OCI-LY1 (cell line): Measurements from ENCODE around the gene FTHL17.

Experiments used
- H2AFZ ChIP-seq: fragments of 200-600 bp; sonication (generic), shearing (Covaris generic); 2 replicates; pipeline ENCODE4 v1.6.0; 2014; ENCODE audit warnings: antibody characterized with exemption, mild to moderate bottlenecking, low read length
- H3F3A ChIP-seq: fragments of 200-600 bp; sonication (generic), shearing (Covaris generic); 2 replicates; pipeline ENCODE4 v1.6.0; 2014; ENCODE audit warnings: mild to moderate bottlenecking, antibody characterized with exemption, low read length, moderate library complexity; ENCODE audit not compliant: insufficient read depth
- H3K27ac ChIP-seq: fragments of 200-600 bp; sonication (generic); 2 replicates; pipeline ENCODE4 v1.5.1; 2014; ENCODE audit warnings: low read length, mixed run types, mild to moderate bottlenecking, low read depth; ENCODE audit not compliant: poor library complexity, severe bottlenecking
- H3K27me3 ChIP-seq: fragments of 200-600 bp; sonication (generic); 2 replicates; pipeline ENCODE4 v1.6.0; 2014; ENCODE audit warnings: antibody characterized with exemption, mild to moderate bottlenecking, low read length, moderate library complexity; ENCODE audit not compliant: insufficient read depth
- H3K36me3 ChIP-seq: fragments of 200-600 bp; sonication (generic); 2 replicates; pipeline ENCODE4 v1.6.1; 2014; ENCODE audit warnings: mild to moderate bottlenecking, antibody characterized with exemption, low read length, moderate library complexity, mixed read lengths; ENCODE audit not compliant: insufficient read depth
- H3K4me1 ChIP-seq: fragments of 200-600 bp; sonication (generic); 2 replicates; pipeline ENCODE4 v1.5.1; 2014; ENCODE audit warnings: mild to moderate bottlenecking, low read length, moderate library complexity; ENCODE audit not compliant: insufficient read depth, severe bottlenecking
- H3K4me2 ChIP-seq: fragments of 200-600 bp; sonication (generic), shearing (Covaris generic); 2 replicates; pipeline ENCODE4 v1.6.1; 2014; ENCODE audit warnings: low read length
- H3K4me3 ChIP-seq: fragments of 200-600 bp; sonication (generic); 2 replicates; pipeline ENCODE4 v1.5.1; 2014; ENCODE audit warnings: low read length, low read depth, mild to moderate bottlenecking, mixed read lengths; ENCODE audit not compliant: poor library complexity, severe bottlenecking
- H3K79me2 ChIP-seq: fragments of 200-600 bp; shearing (Covaris generic); 2 replicates; pipeline ENCODE4 v1.6.1; 2016; ENCODE audit warnings: mixed run types, low read length, mixed read lengths; ENCODE audit not compliant: insufficient read depth
- H3K9ac ChIP-seq: fragments of 200-600 bp; sonication (generic), shearing (Covaris generic); 2 replicates; pipeline ENCODE4 v1.6.1; 2014; ENCODE audit warnings: mild to moderate bottlenecking, low read length, mixed read lengths
- H3K9me2 ChIP-seq: fragments of 200-600 bp; sonication (generic), shearing (Covaris generic); 2 replicates; pipeline ENCODE4 v1.6.1; 2014; ENCODE audit warnings: low read depth, mild to moderate bottlenecking, low read length, mixed read lengths
- H3K9me3 ChIP-seq: fragments of 200-600 bp; shearing (Covaris generic); 2 replicates; pipeline ENCODE4 v1.6.1; 2014; ENCODE audit warnings: low read length, mixed read lengths
- H4K20me1 ChIP-seq: fragments of 200-600 bp; sonication (generic), shearing (Covaris generic); 2 replicates; pipeline ENCODE4 v1.6.0; 2016; ENCODE audit warnings: mild to moderate bottlenecking, low read length; ENCODE audit not compliant: insufficient read depth
- CTCF ChIP-seq: fragments of 200-600 bp; sonication (generic), shearing (Covaris generic); IDR thresholded peaks from 2 replicates; pipeline ENCODE4 v1.5.1; 2017; ENCODE audit warnings: mild to moderate bottlenecking, antibody characterized with exemption, low read length, moderate library complexity, mixed read lengths
- EZH2 ChIP-seq: fragments of 200-600 bp; sonication (generic), shearing (Covaris generic); IDR thresholded peaks from 2 replicates; pipeline ENCODE4 v1.8.0; 2017; ENCODE audit warnings: borderline replicate concordance, mixed run types, mild to moderate bottlenecking, antibody characterized with exemption, low read length, moderate library complexity, mixed read lengths

The FTHL17 gene

GRCh38 chrX:31114858-31115257, 43.0 kb upstream of the FTHL17 start:
- no peaks in the 10 kb centered on the region for H3K79me2 ChIP-seq
- H3K4me1 ChIP-seq, result no peaks in the 10 kb centered on the region
- no peaks in the 10 kb centered on the region for H4K20me1 ChIP-seq
- H3K36me3 ChIP-seq, result no peaks in the 10 kb centered on the region
- H3K9me2 ChIP-seq, result no peaks in the 10 kb centered on the region
- no peak overlapping the region for H3K4me3 ChIP-seq
- H3K9me3 ChIP-seq, result no peaks in the 10 kb centered on the region
- H3K4me2 ChIP-seq, result no peak overlapping the region
- no peaks in the 10 kb centered on the region for H3F3A ChIP-seq
- H3K27ac ChIP-seq, result no peak overlapping the region
- no peak overlapping the region for H2AFZ ChIP-seq
- H3K27me3 ChIP-seq, result no peaks in the 10 kb centered on the region
- H3K9ac ChIP-seq, result no peak overlapping the region
- TF ChIP-seq EZH2, result no peak

- no peak overlapping the region for H3K4me2 ChIP-seq
- H3K4me1 ChIP-seq, result no peaks in the 10 kb centered on the region
- H3K4me3 ChIP-seq, result no peak overlapping the region
- H3K27me3 ChIP-seq, result no peaks in the 10 kb centered on the region
- no peaks in the 10 kb centered on the region for H3K79me2 ChIP-seq
- TF ChIP-seq CTCF, result no peak
- TF ChIP-seq EZH2, result no peak
- H3K9ac ChIP-seq, result no peak overlapping the region
- H3K27ac ChIP-seq, result no peak overlapping the region
- H3K36me3 ChIP-seq, result no peaks in the 10 kb centered on the region
- H4K20me1 ChIP-seq, result no peaks in the 10 kb centered on the region
- no peaks in the 10 kb centered on the region for H3K9me2 ChIP-seq
- H2AFZ ChIP-seq, result no peak overlapping the region
- H3K9me3 ChIP-seq, result no peaks in the 10 kb centered on the region
- H3F3A ChIP-seq, result no peaks in the 10 kb centered on the region
Observed at GRCh38 chrX:31112226-31112999, 40.6 kb upstream of the FTHL17 start.

GRCh38 chrX:31110657-31111056, 38.8 kb upstream of the FTHL17 start:
- H3K9me2 ChIP-seq, result no peaks in the 10 kb centered on the region
- no peak overlapping the region for H3K27ac ChIP-seq
- H3K36me3 ChIP-seq, result no peaks in the 10 kb centered on the region
- no peak overlapping the region for H3K4me3 ChIP-seq
- no peak overlapping the region for H3K4me2 ChIP-seq
- H3K9me3 ChIP-seq, result no peaks in the 10 kb centered on the region
- no peak overlapping the region for H2AFZ ChIP-seq
- no peak overlapping the region for H3K9ac ChIP-seq
- no peaks in the 10 kb centered on the region for H3K27me3 ChIP-seq
- TF ChIP-seq CTCF, result no peak
- TF ChIP-seq EZH2, result no peak
- H3F3A ChIP-seq, result no peaks in the 10 kb centered on the region
- H3K4me1 ChIP-seq, result no peaks in the 10 kb centered on the region
- no peaks in the 10 kb centered on the region for H4K20me1 ChIP-seq
- H3K79me2 ChIP-seq, result no peaks in the 10 kb centered on the region
